ENCODE results near the gene CD99L2.
"Not testable (repeated sequence)": the region's sequence is repeated elsewhere in the genome, so short reads cannot be mapped to it uniquely, and the experiment has no call there.

The CD99L2 gene

GRCh38 chrX:150887906-150888465 lies 10.5 kb downstream of the CD99L2 start:
- no peak overlapping the region for H3K4me3 ChIP-seq (ENCODE audit: low read length)
- no peaks in the 10 kb centered on the region for H3K4me1 ChIP-seq (ENCODE audit: control insufficient read depth, insufficient read depth, low read length)
- no peaks in the 10 kb centered on the region for H3K27me3 ChIP-seq (ENCODE audit: control insufficient read depth, insufficient read depth, low read length)
- H3K27ac ChIP-seq (ENCODE audit: low read depth, low read length) = no peak overlapping the region
- H3K36me3 ChIP-seq (ENCODE audit: control insufficient read depth, insufficient read depth, low read length) = no peaks in the 10 kb centered on the region
- no peak overlapping the region for H3K9ac ChIP-seq (ENCODE audit: low read length)

GRCh38 chrX:150887268-150887667 lies 11.2 kb downstream of the CD99L2 start:
- not testable (repeated sequence) for H3K27me3 ChIP-seq (ENCODE audit: control insufficient read depth, insufficient read depth, low read length); H3K27ac ChIP-seq (ENCODE audit: low read depth, low read length); H3K36me3 ChIP-seq (ENCODE audit: control insufficient read depth, insufficient read depth, low read length); H3K4me1 ChIP-seq (ENCODE audit: control insufficient read depth, insufficient read depth, low read length); H3K4me3 ChIP-seq (ENCODE audit: low read length); H3K9ac ChIP-seq (ENCODE audit: low read length)

GRCh38 chrX:150886381-150886780 lies 12.1 kb downstream of the CD99L2 start:
- no peak overlapping the region for H3K9ac ChIP-seq (ENCODE audit: low read length)
- no peak overlapping the region for H3K4me3 ChIP-seq (ENCODE audit: low read length)
- no peak overlapping the region for H3K27ac ChIP-seq (ENCODE audit: low read depth, low read length)
- H3K36me3 ChIP-seq (ENCODE audit: control insufficient read depth, insufficient read depth, low read length) = no peaks in the 10 kb centered on the region
- H3K27me3 ChIP-seq (ENCODE audit: control insufficient read depth, insufficient read depth, low read length) = no peaks in the 10 kb centered on the region
- H3K4me1 ChIP-seq (ENCODE audit: control insufficient read depth, insufficient read depth, low read length) = no peaks in the 10 kb centered on the region

GRCh38 chrX:150880808-150881165 lies 17.7 kb downstream of the CD99L2 start:
- H3K4me3 ChIP-seq (ENCODE audit: low read length) = no peak overlapping the region
- H3K36me3 ChIP-seq (ENCODE audit: control insufficient read depth, insufficient read depth, low read length) = no peaks in the 10 kb centered on the region
- no peak overlapping the region for H3K9ac ChIP-seq (ENCODE audit: low read length)
- H3K4me1 ChIP-seq (ENCODE audit: control insufficient read depth, insufficient read depth, low read length) = no peaks in the 10 kb centered on the region
- no peaks in the 10 kb centered on the region for H3K27me3 ChIP-seq (ENCODE audit: control insufficient read depth, insufficient read depth, low read length)
- H3K27ac ChIP-seq (ENCODE audit: low read depth, low read length) = no peak overlapping the region

- H3K4me1 ChIP-seq (ENCODE audit: control insufficient read depth, insufficient read depth, low read length) = no peaks in the 10 kb centered on the region
- H3K27me3 ChIP-seq (ENCODE audit: control insufficient read depth, insufficient read depth, low read length) = no peaks in the 10 kb centered on the region
- H3K9ac ChIP-seq (ENCODE audit: low read length) = no peak overlapping the region
- H3K4me3 ChIP-seq (ENCODE audit: low read length) = no peak overlapping the region
- H3K27ac ChIP-seq (ENCODE audit: low read depth, low read length) = no peak overlapping the region
- no peaks in the 10 kb centered on the region for H3K36me3 ChIP-seq (ENCODE audit: control insufficient read depth, insufficient read depth, low read length)
These were observed 18.3 kb downstream of the CD99L2 start for GRCh38 chrX:150879855-150880807.

- H3K9ac ChIP-seq (ENCODE audit: low read length); H3K4me1 ChIP-seq (ENCODE audit: control insufficient read depth, insufficient read depth, low read length); H3K4me3 ChIP-seq (ENCODE audit: low read length); H3K27me3 ChIP-seq (ENCODE audit: control insufficient read depth, insufficient read depth, low read length); H3K36me3 ChIP-seq (ENCODE audit: control insufficient read depth, insufficient read depth, low read length); H3K27ac ChIP-seq (ENCODE audit: low read depth, low read length): not testable (repeated sequence)
These were observed 22.8 kb downstream of the CD99L2 start for GRCh38 chrX:150875621-150876020.

GRCh38 chrX:150874448-150874847 lies 24.0 kb downstream of the CD99L2 start:
- Histone ChIP-seq H3K27me3 (ENCODE audit: control insufficient read depth, insufficient read depth, low read length) (no peaks in the 10 kb centered on the region), H3K4me3 (ENCODE audit: low read length) (no peak overlapping the region), H3K36me3 (ENCODE audit: control insufficient read depth, insufficient read depth, low read length) (no peaks in the 10 kb centered on the region), H3K9ac (ENCODE audit: low read length) (no peak overlapping the region), H3K27ac (ENCODE audit: low read depth, low read length) (no peak overlapping the region), H3K4me1 (ENCODE audit: control insufficient read depth, insufficient read depth, low read length) (peaks cover 6% of the 10 kb centered on the region)

GRCh38 chrX:150873616-150874015 lies 24.9 kb downstream of the CD99L2 start:
- no peaks in the 10 kb centered on the region for H3K27me3 ChIP-seq (ENCODE audit: control insufficient read depth, insufficient read depth, low read length)
- H3K4me3 ChIP-seq (ENCODE audit: low read length) = no peak overlapping the region
- no peak overlapping the region for H3K9ac ChIP-seq (ENCODE audit: low read length)
- peaks cover 6% of the 10 kb centered on the region for H3K4me1 ChIP-seq (ENCODE audit: control insufficient read depth, insufficient read depth, low read length)
- H3K27ac ChIP-seq (ENCODE audit: low read depth, low read length) = no peak overlapping the region
- H3K36me3 ChIP-seq (ENCODE audit: control insufficient read depth, insufficient read depth, low read length) = no peaks in the 10 kb centered on the region

- no peak overlapping the region for H3K4me3 ChIP-seq (ENCODE audit: low read length)
- no peaks in the 10 kb centered on the region for H3K36me3 ChIP-seq (ENCODE audit: control insufficient read depth, insufficient read depth, low read length)
- peaks cover 6% of the 10 kb centered on the region for H3K4me1 ChIP-seq (ENCODE audit: control insufficient read depth, insufficient read depth, low read length)
- no peak overlapping the region for H3K27ac ChIP-seq (ENCODE audit: low read depth, low read length)
- no peaks in the 10 kb centered on the region for H3K27me3 ChIP-seq (ENCODE audit: control insufficient read depth, insufficient read depth, low read length)
- no peak overlapping the region for H3K9ac ChIP-seq (ENCODE audit: low read length)
These were observed 25.6 kb downstream of the CD99L2 start for GRCh38 chrX:150872773-150873336.

GRCh38 chrX:150871341-150871811 lies 27.1 kb downstream of the CD99L2 start:
- Histone ChIP-seq H3K9ac (ENCODE audit: low read length) (no peak overlapping the region), H3K4me1 (ENCODE audit: control insufficient read depth, insufficient read depth, low read length) (peaks cover 6% of the 10 kb centered on the region), H3K27ac (ENCODE audit: low read depth, low read length) (peak overlapping the region; percentile 40), H3K27me3 (ENCODE audit: control insufficient read depth, insufficient read depth, low read length) (no peaks in the 10 kb centered on the region), H3K4me3 (ENCODE audit: low read length) (no peak overlapping the region), H3K36me3 (ENCODE audit: control insufficient read depth, insufficient read depth, low read length) (no peaks in the 10 kb centered on the region)

- Histone ChIP-seq H3K27ac (ENCODE audit: low read depth, low read length) (peak overlapping the region; percentile 40), H3K4me3 (ENCODE audit: low read length) (no peak overlapping the region), H3K4me1 (ENCODE audit: control insufficient read depth, insufficient read depth, low read length) (peaks cover 6% of the 10 kb centered on the region), H3K36me3 (ENCODE audit: control insufficient read depth, insufficient read depth, low read length) (no peaks in the 10 kb centered on the region), H3K27me3 (ENCODE audit: control insufficient read depth, insufficient read depth, low read length) (no peaks in the 10 kb centered on the region), H3K9ac (ENCODE audit: low read length) (no peak overlapping the region)
These were observed 27.8 kb downstream of the CD99L2 start for GRCh38 chrX:150870487-150871340.

GRCh38 chrX:150870029-150870428 lies 28.4 kb downstream of the CD99L2 start:
- H3K27ac ChIP-seq (ENCODE audit: low read depth, low read length) = no peak overlapping the region
- no peak overlapping the region for H3K9ac ChIP-seq (ENCODE audit: low read length)
- H3K4me3 ChIP-seq (ENCODE audit: low read length) = no peak overlapping the region
- H3K4me1 ChIP-seq (ENCODE audit: control insufficient read depth, insufficient read depth, low read length) = peaks cover 6% of the 10 kb centered on the region
- no peaks in the 10 kb centered on the region for H3K27me3 ChIP-seq (ENCODE audit: control insufficient read depth, insufficient read depth, low read length)
- H3K36me3 ChIP-seq (ENCODE audit: control insufficient read depth, insufficient read depth, low read length) = no peaks in the 10 kb centered on the region

Measured in rectal smooth muscle tissue (tissue), 1 donor.